CD4-positive, alpha-beta T cell treated with Interleukin-2 at 100 ng/mL for 4 hours (primary cell): Measurements from ENCODE around the gene GCK.
"Not testable (repeated sequence)": the region's sequence is repeated elsewhere in the genome, so short reads cannot be mapped to it uniquely, and the experiment has no call there.

Source experiments
- DNase-seq: peaks from one replicate; pipeline ENCODE4 v3.0.0-alpha.2; 2020; ENCODE audit warnings: low spot score

The GCK gene

DNA sequence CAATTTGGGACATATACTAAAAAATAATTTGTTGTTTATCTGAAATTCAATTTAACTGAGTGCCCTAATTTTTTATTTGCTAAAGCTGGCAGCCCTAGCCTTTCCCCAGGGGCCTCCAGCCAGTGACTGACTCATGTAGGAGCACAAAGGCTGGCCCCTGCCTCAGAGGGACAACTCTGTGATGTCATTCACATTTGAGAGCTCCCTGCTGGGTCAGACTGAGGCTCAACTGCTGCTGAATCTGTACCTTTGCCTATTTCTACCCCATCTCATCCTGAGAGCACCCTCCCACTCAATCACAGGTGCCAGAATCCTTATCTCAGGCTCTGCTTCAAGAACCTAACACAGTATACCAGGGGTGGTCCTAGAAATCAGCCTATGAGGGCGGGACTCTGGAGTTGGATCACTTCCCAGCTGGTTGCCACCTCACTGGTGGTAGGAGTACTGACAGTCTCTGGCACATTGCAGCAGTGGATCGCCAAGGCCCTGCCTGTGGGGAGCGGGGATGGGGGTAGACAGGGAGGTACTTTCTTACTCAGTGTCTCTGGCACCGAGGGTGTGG lies 11.6 kb downstream of the GCK start:
- DNase-seq: no peak

- no peak for DNase-seq
Observed at GRCh38 chr7:44176486-44176885, 12.8 kb downstream of the GCK start.

- no peak for DNase-seq
Observed at GRCh38 chr7:44175730-44176129, 13.5 kb downstream of the GCK start.

DNA sequence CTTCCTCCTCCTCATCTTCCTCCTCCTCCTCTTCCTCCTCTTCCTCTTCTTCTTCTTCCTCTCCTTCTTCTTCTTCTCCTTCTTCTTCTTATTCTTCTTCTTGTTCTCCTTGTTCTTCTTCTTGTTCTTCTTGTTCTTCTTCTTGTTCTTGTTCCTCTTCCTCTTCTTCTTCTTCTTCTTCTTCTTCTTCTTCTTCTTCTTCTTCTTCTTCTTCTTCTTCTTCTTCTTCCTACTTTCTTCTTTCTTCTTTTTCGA lies 14.6 kb downstream of the GCK start:
- DNase-seq: not testable (repeated sequence)

- DNase-seq: no peak
Observed at GRCh38 chr7:44173911-44174693, 15.1 kb downstream of the GCK start.

DNA sequence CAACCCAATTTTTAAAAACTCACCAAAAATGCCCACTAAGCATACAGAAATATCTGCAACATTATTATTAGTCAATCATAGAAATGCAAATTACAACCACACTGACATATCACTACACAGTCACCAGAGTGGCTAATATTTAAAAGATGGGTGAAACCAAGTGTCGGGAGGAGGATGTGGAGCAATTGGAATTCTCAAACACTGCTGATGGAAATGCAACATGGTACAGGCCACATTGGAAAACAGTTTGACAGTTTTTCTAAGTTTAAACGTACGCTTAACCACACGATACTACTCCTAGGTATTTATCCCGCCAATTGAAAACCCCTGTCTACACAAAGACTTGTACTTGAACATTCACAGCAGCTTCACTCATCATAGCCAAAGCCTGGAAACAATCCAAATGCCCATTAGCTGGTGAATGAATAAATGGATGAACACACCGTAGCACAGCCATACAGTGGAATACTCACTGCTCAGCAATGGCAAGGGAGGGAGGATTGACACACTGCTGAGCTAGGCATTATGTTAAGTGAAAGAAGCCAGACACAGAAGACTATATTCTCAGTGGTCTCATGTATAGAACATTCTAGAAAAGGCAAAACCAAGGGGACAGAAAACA lies 16.3 kb downstream of the GCK start:
- DNase-seq: no peak

- no peak for DNase-seq
Observed at GRCh38 chr7:44172352-44172751, 16.9 kb downstream of the GCK start.

- not testable (repeated sequence) for DNase-seq
Observed at GRCh38 chr7:44171901-44172300, 17.3 kb downstream of the GCK start.

GRCh38 chr7:44167920-44168319 lies 21.3 kb downstream of the GCK start:
- DNase-seq: no peak

DNA sequence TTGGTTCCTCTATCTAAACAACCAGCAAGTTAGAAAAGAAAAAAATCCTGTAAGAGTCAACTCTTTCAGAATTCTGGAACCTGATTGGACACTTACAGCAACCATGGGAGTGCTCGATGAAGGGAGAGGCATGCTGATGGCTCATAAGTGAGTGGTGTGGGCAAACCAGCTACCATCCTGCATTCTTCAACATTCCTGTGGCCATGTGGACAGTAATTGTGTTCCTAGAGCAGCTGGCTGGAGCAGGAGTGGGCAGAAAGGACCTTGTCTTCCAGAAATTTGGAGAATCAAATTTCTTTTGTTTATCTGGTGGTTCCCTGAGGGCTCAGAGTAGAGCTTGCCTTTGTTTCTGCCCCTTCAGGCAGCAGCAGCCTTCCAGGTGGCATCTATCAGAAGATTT lies 25.6 kb downstream of the GCK start:
- no peak for DNase-seq

GRCh38 chr7:44162785-44163395 lies 26.3 kb downstream of the GCK start:
- DNase-seq: no peak

- no peak for DNase-seq
Observed at GRCh38 chr7:44162179-44162578, 27.1 kb downstream of the GCK start.

GRCh38 chr7:44161371-44161770 lies 27.9 kb downstream of the GCK start:
- DNase-seq: no peak

- DNase-seq: no peak
Observed at GRCh38 chr7:44159824-44160630, 29.2 kb downstream of the GCK start.

- no peak for DNase-seq
Observed at GRCh38 chr7:44158873-44159631, 30.2 kb downstream of the GCK start.

GRCh38 chr7:44158096-44158872 lies 31.0 kb downstream of the GCK start:
- no peak for DNase-seq

- DNase-seq: no peak
Observed at GRCh38 chr7:44157116-44158080, 31.8 kb downstream of the GCK start.

- DNase-seq: no peak
Observed at GRCh38 chr7:44156453-44157010, 32.7 kb downstream of the GCK start.
